GM18873 (cell line): Measurements from ENCODE around the gene GMDS.

Experiments
- ATAC-seq: cut with Tn5 transposase; IDR thresholded peaks from one replicate; pipeline ENCODE4 v1.9.1; 2021; ENCODE audit warnings: mild to moderate bottlenecking, moderate library complexity, moderate number of reproducible peaks; ENCODE audit not compliant: unreplicated experiment, low FRiP score

Gene GMDS

DNA sequence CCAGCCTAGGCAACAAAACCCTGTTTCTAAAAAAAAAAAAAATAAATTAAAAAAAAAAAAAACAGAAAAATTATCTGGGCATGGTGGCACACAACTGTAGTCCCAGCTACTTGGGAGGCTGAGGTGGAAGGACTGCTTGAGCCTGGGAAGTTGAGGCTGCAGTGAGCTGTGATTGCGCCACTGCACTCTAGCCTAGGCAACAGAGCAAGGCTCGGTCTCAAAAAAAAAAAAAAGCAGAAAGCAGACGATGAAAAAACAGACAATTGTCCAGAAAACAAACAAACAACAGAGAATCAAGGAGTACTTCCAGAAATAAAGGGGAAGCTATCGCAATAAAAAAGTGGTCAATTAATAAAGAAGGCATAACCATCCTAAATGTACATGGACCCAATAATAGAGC lies 229.4 kb downstream of the GMDS start:
- ATAC-seq = no peak

DNA sequence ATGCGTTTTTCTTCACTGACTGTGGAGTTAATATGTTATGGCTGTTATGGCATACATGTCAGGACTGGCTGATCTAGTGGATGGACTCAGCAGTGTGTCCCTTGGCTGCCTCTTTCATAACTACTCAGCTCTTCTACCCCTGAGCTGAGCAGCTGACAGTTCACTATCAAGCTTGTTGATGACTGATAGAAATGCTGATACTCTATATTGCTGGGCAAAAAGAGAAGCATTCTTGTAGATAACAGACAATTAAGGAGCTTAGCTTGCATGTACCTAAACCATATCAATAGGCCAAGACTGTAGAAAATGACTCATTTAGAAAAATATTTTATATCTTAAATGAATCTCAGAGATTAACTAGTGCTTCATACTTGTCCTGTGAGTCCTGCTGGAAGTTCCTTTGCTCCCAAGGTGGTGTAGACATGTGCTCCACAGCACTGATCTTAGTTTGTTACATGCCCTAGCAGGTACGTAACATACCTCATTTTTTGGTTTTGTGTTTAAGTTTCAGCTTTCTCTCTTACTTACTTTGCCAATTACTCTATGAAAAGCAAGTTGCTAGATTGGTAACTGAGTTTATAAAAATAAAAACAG lies 236.9 kb downstream of the GMDS start:
- no peak for ATAC-seq

- ATAC-seq = no peak
Observed at GRCh38 chr6:2007165-2007564, 238.2 kb downstream of the GMDS start.

GRCh38 chr6:2004888-2005287 lies 240.5 kb downstream of the GMDS start:
- ATAC-seq = no peak

DNA sequence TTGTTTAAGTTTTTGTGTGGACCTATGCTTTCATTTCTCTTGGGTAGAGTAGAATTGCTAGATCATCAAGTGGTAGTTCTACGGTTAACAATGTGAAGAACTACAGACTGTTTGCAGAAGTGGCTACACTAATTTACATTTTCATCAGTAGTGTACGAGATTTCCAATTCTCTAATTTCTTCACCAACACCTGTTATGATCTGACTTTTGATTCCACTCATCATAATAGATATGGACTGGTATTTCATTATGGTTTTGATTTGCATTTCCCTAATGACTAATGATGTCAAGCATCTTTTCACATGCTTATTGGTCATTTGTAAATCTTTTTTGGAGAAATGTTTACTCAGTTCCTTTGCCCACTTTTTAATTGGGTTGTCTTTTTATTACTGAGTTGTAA lies 244.4 kb downstream of the GMDS start:
- no peak for ATAC-seq

DNA sequence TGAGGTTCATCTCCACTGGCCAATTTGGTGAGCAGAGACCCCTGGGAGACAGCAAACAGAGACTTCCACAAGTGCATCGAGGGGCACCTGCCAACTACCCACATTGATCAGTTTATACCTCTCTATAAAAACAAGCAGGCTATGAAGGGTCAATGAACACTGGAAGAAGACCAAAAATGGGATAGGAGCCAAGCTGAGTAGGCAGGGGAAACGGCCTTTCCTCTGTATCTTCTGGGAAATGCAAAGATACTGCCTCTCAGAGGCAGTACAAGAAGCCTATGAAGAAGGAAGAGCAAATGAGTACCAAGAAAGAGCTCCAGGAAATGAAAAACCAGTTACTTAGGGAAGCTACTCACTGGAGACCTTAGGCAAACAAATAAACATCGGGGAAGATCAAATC lies 247.7 kb downstream of the GMDS start:
- ATAC-seq = no peak

DNA sequence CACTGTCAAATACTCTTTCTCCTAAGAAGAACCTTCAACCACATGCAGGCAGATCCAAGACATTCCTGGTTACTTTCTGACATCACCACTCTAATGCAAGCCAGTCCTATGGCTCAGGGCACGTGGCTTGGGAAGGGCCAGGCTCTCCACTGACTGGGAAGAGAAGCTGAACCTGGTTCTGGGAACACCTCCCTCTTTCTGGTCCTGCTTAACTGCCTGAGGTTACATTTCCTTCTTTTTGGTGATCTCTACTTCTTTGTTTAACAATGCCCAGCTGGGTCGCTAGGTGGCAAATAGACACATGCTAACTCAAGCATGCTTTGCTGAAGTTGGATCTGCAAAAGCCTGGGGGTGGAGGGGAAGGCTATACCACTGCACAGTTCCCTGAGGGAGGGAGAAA lies 249.8 kb downstream of the GMDS start:
- ATAC-seq = no peak

GRCh38 chr6:1993042-1993441 lies 252.4 kb downstream of the GMDS start:
- ATAC-seq = no peak

- no peak for ATAC-seq
Observed at GRCh38 chr6:1991332-1991878, 254.0 kb downstream of the GMDS start.

GRCh38 chr6:1988843-1989242 lies 256.6 kb downstream of the GMDS start:
- ATAC-seq = no peak

DNA sequence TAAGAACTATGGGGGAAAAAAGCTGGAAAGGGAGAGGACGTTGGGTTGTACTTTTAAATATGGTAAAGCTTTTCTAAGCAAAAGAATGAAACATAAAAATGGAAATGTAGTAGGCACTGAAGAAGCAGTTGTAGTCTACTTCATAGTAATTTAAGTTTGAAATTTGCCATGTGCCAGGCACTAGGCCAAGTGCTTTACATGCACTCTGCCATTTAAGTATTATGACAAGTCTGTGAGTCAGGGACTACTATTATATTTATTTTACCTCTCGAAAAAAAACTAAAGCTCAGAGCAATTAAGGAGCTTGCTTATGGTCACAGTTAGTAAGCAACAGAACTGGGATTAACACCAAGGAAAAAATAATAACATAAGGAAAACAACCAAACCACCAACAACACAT lies 257.8 kb downstream of the GMDS start:
- ATAC-seq = no peak

- no peak for ATAC-seq
Observed at GRCh38 chr6:1986454-1987243, 258.8 kb downstream of the GMDS start.

- no peak for ATAC-seq
Observed at GRCh38 chr6:1984346-1984994, 260.9 kb downstream of the GMDS start.

DNA sequence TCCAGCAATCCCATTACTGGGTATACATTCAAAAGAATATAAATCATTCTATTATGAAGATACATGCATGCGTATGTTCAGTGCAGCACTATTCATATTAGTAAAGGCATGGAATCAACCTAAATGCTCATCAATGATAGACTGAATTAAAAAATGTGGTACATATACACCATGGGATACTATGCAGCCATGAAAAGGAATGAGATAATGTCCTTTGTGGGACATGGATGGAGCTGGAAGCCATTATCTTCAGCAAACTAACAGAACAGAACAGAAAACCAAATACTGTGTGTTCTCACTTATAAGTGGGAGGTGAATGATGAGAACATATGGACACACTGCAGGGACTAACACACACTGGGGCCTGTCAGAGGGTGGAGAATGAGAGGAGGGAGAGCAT lies 261.6 kb downstream of the GMDS start:
- no peak for ATAC-seq

GRCh38 chr6:1972962-1973361 lies 272.4 kb downstream of the GMDS start:
- no peak for ATAC-seq

DNA sequence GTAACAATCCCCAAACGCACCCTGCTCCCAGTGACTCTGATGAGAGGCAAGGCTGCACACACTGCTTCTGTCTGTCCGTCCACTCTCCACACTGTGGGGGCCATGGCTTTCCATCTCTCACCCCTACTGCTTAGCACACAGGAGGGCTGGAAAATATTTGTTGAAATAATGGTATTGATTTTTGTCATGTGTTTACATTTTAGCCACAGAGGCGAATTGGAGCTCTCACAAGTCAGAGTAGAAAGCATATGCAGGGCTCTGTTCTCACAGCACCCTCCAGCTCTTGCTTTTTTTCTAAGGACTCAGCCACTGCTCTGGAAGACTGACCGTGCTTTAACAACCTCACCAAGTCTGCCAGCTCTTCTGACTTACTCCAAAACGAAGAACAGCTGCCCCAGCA lies 273.8 kb downstream of the GMDS start:
- no peak for ATAC-seq

DNA sequence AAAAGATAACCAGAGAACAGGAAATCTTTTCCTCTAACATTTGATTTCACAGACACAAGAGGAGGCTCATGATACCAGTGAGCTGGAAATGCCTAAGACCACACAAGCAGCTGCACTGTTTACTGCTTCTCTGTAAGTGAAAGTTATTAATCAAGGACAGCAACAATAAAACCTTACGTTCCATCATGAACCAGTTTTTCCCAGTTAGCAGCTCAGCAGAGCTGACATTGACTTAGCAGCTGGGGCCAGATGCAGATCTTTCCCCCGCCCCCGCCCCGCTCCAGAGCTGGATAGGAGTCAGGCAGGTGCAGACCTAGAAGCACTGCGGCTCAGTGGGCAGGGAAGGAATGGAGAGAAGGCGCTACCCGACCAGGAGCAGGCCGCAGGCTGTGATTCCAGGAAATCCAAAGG lies 275.2 kb downstream of the GMDS start:
- ATAC-seq = no peak

DNA sequence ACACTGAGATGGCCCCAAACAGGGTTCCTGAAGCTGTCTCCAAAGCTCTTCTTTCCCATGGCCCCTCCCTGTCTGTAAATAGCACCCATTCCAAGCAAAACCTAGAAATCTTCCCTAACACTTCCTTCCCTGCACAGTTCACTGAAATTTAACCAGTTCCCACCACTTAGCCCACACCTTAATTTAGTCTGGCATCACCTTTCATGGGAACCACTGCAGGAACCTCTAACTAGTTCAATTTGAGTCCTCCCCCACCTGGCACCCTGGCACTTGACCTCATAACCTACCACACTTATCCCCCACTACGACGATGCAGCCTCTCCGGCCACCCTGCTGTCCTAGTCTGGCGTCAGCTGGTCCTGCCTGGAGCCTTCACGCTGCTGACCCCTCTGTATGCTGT lies 278.7 kb downstream of the GMDS start:
- ATAC-seq = no peak

- ATAC-seq = no peak
Observed at GRCh38 chr6:1965596-1966224, 279.7 kb downstream of the GMDS start.

GRCh38 chr6:1963596-1963995 lies 281.8 kb downstream of the GMDS start:
- ATAC-seq = no peak

DNA sequence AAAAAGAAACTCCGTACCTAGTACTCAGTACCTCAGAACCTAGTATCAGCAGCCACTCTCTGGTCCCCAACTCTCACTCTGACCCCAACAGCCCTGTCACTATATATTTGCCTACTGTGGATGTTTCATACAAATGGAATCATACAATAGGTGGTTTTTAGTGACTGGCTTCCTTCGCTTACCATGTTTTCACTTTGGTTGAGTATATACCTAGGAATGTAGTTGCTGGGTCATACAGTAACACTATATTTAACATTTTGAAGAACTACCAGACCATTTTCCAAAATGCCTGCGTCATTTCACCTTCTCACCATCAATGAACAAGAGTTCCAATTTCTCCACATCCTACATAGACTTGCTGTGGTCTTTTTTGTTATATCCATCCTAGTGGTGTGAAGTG lies 283.2 kb downstream of the GMDS start:
- ATAC-seq = no peak
